GM18520 (cell line): ENCODE measurements around the gene DNAJC4.

ENCODE experiments used
- ATAC-seq: cut with Tn5 transposase; IDR thresholded peaks from one replicate; pipeline ENCODE4 v1.9.1; 2021; ENCODE audit not compliant: unreplicated experiment

The DNAJC4 gene

DNA sequence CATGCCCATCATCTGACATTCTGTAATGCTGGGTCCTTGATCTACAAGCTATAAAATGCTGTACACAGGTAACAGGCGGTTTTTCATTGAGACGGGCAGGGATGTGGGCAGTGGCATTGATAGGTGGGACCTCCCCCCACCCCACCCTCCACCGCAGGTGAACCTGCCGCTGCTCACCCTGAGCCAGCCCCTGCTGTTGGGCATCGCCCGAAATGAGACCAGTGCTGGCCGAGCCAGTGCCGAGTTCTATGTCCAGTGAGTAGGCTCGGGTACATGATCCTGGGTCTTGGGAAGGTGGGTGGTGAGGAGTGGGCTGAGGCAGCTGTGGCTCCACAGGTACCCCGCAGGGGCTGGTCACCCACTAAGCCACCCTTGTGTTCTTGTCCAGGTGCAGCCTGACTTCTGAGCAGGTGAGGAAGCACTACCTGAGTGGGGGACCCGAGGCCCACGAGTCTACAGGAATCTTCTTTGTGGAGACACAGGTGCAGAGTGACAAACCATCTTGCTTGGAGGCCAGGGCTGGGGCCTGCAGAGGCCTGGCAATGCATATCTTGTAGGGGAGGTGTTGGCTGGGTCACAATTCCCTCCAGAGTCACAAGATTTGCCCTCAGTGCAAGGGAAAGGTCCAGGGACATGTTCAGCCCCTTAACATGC is 1.1 kb upstream of the DNAJC4 start:
- ATAC-seq = no peak

DNA sequence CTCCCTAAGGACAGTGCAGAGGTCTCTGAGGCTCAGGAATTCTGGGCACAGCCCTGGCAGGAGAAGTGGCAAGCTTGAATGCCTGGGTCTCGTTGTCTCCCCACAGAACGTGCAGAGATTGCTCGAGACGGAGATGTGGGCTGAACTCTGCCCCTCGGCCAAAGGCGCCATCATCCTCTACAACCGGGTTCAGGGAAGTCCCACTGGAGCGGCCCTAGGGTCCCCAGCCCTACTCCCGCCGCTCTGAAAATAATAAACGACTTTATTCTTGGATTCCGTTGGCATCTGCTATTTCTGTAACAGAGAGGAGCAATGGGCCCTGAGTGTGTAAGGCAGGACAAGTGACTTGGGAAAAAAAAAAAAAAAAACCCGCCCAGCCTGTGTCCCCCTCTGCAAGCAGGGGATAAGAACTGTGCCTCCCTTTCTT is 591 bp upstream of the DNAJC4 start:
- ATAC-seq = no peak

DNA sequence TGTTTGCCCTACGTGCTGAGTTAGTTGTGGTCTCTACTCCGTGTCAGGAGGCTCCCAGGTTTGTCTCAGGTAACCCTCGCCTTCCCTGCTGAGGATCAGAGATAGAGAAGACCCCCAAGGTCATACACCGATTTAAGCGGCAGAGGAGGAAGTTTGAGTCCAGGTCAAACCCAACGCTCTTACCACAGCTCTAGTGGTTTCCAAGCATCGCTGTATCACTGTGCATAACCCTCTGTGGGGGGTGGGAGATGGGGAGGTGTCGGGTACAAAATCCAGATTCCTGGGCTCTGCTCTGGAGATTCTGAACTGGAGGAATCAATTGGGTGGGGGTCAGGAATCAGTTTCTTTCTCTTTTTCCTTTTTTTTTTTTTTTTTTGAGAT is 627 bp downstream of the DNAJC4 start:
- no peak for ATAC-seq

DNA sequence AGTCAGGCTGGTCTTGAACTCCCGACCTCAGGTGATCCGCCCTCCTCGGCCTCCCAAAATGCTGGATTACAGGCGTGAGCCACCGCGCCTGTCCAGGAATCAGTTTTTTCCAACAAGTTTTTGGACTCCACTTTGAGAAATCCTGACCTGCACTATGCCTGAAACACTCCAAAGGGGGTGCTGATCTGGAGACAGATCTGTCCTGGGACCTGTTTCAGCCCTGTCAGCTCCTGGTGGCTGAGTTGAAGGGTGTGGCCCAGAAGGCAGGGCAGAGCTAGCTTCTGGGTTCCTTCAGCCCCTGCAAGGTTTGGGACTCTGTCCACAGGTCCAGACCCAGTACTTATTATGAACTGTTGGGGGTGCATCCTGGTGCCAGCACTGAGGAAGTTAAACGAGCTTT is 1.2 kb downstream of the DNAJC4 start:
- ATAC-seq = no peak

DNA sequence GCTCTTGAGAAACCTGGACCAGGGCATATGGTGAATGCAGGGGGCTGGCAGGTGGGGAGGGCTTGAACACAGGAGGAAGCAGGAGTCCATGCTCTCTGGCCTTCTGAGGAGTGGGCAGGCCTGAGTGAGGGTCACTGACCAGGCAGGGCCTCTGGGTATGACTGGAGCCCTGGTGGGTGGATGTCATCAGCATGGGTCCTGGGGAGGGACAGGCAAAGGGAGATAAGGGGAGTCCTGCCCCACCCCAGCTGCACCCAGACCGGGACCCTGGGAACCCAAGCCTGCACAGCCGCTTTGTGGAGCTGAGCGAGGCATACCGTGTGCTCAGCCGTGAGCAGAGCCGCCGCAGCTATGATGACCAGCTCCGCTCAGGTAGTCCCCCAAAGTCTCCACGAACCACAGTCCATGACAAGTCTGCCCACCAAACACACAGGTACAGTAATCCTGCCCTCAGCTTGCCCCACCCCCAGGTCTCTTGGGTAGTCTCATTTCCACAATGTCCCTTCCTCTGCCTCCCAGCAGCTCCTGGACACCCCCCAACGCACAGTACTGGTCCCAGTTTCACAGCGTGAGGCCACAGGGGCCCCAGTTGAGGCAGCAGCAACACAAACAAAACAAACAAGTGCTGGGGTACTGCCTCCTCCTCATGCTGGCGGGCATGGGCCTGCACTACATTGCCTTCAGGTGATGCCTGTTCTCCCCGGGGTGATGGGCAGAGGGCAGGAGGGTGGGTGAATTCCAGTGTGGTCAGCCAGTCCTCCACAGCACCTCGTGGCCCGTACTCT is 2.0 kb downstream of the DNAJC4 start:
- no peak for ATAC-seq

DNA sequence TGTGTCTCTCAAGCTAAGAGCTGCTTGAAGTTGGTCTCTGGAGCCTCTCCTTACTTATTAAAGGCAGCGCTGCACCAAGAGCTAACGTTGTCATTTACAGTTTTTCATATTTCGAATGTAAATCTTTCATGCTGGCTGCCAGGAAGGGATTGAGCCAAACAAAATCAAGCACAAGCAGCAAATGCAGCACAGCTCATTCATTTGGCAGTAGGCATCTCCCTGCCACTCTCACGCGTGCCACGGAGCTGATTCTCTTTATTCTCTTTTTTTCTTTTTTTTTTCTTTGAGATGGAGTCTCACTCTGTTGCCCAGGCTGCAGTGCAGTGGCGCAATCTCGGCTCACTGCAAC is 2.6 kb downstream of the DNAJC4 start:
- no peak for ATAC-seq

DNA sequence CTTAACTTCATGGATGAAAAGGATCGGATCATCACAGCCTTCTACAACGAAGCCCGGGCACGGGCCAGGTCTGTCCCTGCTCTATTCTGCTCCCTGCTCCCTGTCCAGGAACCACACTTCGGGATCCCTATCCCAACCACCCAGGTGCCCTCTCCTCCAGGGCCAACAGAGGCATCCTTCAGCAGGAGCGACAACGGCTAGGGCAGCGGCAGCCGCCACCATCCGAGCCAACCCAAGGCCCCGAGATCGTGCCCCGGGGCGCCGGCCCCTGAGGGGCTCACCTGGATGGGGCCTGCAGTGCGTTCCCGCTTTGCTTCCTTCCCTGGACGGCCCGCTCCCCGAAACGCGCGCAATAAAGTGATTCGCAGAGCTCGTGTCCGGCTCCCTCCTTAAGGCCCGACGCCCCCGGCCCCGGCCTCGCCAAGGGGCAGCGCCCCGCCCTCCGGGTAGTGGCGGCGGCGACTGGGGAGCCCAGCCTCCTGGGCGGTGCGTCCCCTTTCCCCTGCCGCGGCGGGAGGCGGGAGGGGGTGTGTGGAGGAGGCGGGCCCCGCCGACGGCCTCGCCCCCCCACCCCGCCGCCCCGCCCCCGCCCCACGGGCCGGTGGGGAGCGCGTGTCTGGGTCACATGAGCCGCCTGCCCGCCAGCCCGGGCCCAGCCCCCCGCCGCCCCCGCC is 3.7 kb downstream of the DNAJC4 start, which contains the start of gene VEGFB:
Gene VEGFB, plus strand, starts transcription at position 672 of the 674 bp plus-strand sequence. CDS start 250 bp downstream, outside the sequence.
- ATAC-seq = no peak

DNA sequence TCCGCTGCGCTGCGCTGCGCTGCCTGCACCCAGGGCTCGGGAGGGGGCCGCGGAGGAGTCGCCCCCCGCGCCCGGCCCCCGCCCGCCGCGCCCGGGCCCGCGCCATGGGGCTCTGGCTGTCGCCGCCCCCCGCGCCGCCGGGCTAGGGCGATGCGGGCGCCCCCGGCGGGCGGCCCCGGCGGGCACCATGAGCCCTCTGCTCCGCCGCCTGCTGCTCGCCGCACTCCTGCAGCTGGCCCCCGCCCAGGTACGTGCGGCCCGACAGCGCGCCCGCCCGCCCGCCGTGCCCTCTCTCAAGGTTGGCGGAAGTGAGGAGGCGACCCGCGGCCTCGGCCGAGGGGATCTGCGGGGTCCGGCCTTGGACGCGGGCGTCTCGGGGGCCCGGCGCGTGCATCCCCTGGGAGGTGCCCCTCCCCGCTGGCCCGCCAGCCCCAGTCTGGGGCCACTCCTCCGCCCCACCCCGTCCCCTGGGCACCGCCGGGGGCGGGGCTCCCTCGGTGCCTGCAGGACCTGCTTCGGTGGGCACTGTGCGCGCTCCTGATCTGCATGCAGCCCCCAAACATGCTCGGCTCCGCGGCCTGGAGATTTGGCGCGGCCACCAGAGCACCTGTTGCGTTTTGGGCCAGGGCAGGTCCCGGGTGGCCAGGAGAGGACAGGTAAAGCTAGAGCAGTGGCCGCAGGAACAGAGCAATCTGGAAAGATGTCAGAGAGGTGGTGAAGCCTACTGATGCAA is 4.5 kb downstream of the DNAJC4 start:
- no peak for ATAC-seq

DNA sequence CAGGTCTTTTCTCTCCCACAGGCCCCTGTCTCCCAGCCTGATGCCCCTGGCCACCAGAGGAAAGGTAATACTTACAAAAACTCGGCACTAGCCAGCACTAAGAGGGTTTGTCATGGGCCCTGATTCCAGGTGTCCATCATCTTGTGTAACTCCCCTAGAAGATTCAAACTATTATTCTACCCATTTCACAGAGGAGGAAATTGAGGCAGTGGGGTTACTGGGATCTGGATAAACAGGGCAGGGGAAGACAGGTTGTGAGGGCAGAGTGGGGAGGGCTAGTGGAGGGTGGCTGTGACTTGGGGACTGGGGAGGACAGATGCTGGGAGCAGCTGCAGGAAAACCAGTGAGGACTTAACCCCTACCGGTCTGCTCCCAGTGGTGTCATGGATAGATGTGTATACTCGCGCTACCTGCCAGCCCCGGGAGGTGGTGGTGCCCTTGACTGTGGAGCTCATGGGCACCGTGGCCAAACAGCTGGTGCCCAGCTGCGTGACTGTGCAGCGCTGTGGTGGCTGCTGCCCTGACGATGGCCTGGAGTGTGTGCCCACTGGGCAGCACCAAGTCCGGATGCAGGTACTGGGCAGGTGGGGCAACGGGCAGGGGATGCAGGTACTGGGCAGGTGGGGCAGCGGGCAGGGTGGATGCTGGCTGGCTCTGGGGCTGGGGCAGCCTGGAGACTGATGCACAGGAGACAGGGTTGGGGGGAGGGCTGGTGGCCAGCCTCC is 5.3 kb downstream of the DNAJC4 start:
- no peak for ATAC-seq

DNA sequence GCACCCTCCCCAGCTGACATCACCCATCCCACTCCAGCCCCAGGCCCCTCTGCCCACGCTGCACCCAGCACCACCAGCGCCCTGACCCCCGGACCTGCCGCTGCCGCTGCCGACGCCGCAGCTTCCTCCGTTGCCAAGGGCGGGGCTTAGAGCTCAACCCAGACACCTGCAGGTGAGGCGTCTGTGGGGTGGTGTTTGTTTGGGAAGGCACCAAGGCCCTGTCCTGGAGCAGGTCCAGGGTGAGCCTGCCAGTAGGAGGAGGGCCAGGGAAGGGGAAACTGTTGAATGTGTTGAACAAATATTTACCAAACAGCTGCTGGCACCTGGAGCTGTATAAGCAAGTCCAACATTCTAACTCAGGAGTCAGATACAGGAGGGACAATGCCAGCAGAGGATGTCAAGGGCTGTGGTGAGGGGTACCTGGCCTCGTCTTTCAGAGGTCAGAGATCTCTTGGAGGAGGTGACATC is 7.2 kb downstream of the DNAJC4 start:
- no peak for ATAC-seq

DNA sequence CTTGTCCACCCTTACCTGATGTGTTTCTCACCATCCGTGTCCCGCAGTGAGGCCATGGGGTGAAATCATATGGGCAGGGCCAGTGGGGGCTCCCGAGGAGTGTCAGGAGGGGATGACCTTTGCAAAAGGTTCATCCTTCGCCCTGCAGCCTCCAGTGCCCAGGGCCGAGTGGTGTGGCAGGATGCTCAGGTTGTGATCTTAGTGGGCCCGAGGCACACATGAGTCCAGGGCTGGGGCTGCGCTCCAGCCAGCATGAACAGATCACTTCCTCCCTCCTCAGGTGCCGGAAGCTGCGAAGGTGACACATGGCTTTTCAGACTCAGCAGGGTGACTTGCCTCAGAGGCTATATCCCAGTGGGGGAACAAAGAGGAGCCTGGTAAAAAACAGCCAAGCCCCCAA is 7.7 kb downstream of the DNAJC4 start:
- no peak for ATAC-seq

DNA sequence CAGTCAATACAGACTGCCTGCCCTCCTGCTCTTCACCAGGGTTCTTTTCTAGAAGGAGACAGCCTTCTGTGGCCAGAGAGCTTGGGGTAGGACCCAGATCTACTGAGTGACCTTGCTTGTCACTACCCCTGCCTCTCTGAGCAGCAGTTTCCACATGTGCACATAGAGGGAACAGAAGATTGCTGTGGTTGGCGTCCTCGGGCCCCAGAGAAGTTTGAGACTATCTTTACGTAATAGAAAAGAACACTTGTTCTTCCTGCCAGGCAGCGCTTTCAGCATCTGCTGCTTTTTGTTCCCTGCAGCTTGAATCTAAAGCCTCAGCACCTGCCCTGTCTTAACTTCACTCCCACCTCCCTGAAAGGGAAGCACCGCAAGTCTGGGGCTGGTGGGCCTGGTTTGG is 8.7 kb downstream of the DNAJC4 start:
- ATAC-seq = no peak

DNA sequence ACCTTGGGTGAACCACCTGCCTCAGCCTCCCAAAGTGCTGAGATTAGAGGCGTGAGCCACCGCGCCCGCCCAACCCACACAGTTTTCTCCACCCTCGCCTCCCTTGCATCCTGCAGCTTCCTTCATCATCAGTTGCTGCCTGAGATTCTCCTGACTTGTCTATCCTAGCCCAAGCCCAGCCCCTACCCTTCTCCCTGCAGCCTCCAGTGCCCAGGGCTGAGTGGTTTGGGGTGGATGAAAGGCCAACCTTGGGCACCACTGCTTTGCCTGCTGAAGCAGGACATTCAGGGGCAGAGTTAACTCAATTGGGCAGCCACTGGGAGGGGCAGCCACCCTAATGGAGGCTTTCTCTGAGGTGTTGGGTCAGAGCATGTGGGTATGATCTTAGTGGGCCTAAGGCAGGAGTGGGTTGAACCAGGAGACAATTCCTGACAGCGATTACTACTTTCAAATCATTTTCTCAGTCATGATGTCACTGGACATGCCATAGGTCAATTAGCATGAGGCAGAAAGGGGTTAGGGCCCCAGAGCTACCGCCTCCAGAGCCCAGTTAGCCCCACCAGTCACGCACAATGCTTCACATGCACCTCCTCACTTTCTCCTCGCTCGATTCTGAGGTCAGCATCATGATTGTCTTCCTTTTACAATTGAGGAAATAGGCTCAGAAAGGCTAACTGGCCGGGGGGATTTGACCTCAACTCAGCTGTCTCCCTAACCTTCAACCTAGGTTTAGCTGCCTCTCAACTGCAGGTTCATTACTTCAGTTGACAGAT is 9.5 kb downstream of the DNAJC4 start:
- no peak for ATAC-seq

DNA sequence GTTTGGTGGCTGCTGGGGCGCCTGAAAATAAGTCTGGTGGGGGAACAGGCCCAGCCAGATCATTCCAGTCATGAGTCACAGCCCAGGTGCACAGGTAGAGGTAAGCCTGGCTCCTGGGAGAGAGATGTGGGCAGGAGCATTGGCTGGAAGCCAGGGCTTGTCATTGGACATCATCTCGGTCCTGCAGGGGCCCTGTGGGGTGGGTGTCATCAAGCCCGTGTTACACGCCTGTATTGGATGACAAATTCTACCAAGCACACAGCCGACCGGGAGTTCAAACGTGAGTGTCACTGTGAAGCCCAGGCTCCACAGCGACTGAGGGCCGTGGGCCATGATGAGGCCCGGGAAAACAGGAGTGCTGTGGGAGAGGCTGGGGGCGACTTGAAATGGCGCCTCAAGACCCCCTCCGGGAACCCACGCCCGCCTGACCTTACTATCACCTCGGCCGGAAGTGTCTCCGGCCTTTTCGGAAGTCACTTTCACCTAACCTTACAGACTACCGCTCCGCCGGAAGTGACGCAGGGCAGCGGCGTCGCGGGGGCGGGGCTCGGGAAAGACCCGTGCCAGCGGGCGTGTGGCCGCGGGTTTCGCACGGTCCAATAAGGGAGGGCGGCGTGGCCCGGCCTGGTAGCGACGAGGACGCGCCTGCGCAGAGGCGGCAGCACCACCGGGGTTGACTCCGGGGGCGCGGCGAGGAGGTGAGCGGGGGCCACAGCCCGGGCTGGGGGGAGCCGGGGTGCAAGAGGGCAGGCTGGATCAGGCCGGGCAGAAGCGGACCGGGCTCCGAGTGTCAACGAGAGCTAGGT is 10.3 kb downstream of the DNAJC4 start, which contains the start of gene FKBP2:
Gene FKBP2, plus strand, starts transcription at position 661 of the 806 bp plus-strand sequence. CDS start 1,293 bp downstream, outside the sequence.
- ATAC-seq = peak; percentile 55

DNA sequence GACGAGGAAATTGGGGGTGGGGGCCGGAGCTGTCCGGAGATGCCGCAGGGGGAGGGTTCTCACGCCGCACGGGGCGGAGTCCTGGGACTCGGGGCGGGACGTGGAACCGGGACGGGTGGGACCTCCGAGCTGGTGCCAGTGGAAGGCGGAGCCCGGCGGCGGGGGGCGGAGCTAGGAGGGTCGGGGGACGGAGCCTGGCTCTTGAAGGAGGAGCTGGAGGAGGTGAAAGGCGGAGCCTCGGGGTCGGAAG is 10.8 kb downstream of the DNAJC4 start:
- ATAC-seq = peak; percentile 48

DNA sequence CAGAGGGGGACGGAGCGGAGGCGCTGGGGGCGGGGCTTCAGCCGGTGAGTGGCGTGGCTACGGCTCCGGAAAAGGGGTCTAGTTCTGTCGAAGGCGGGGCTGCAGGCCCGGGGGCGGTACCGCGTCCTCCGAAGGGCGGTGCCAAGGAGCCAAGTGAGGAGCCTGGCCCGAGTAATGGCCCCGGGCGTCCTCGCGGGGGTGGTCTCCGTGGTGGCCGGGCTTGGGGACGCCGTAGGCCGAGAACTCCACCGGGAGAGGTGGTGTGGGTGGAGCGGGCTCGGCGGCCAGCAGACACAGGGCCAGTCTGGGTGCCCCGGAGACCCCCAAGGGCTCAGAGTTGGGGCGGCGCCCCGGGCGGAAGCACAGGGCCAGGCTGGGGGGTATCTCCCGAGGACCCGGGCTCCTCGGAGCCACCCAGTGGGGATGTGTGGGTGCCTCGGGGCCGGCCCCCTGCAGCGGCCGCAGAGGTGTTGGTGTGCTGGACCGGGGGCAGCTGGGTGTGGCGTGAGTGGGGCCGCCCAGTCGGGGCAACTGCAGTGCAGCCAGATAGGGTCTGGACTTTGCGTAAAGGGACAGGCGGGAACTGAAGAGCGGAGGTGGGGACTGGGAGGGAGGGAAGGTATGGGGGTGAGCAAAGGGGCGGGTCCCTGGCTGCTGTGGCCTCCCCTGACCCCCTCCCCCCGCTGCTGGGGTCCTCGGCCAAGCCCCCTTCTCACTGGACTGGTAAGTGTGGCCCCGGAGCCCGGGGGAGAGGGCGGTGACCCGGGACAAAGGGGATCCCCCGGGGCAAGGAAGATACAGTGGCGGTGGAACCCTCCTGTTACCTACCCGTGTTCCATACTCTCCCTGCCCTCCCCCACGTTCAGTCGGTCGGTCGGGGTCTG is 11.4 kb downstream of the DNAJC4 start:
- ATAC-seq = peak; percentile 5

DNA sequence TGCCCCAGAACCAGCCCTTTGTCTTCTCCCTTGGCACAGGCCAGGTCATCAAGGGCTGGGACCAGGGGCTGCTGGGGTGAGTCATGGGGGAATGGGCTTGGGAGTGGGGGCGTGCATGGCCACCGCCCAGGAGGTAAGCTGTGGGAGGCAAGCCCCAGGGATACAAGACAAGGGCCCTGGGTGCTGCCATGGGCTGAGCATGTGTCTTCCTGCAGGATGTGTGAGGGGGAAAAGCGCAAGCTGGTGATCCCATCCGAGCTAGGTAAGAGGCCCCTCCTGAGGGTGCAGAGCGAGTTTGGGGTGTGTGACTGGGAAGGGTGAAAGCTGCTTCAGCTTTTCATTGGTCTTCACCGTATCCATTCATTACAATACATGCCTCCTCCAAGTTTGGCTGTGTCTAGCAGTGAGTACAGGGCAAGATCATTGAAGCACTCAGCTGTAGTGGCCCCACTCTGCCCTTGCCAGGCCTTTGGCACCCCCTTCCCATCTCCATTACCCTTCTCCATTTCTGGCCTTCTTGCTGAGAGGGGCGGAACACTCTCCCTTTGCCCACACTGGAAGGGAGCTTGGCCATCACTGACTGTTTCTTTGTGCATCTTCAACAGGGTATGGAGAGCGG is 13.0 kb downstream of the DNAJC4 start:
- no peak for ATAC-seq

DNA sequence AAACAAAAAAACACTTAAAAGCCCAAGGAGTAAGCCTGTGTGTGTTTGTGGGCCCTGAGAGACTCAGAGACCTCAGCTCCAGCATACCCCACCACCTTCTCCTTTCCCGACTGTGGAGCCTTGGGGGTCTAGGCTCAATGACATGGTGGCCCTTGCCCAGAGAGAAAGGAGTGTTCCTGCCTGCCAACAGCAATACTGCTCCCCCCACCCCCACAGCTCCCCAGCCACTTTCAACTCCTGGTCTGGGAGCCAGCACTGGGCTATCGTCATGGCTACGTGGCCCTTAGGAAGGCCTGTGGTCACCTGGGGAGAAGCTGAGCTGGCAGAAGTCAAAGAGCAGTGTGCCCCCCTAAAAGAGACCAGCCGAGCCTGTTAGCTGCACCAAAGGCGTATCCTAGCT is 13.8 kb downstream of the DNAJC4 start:
- no peak for ATAC-seq
